GM12878 (cell line): ENCODE data around the gene CDK11A. TPM values are rescaled to one million over a fixed set of nuclear protein-coding genes. Genes with fewer than 3 reads are reported as not detected.

Experiments used
- ATAC-seq: fragments of 200-7000 bp; cut with Tn5 transposase; 3 replicates; pipeline ENCODE4 v1.9.1; 2020; ENCODE audit warnings: mild to moderate bottlenecking, moderate library complexity
- BruUV-seq: library from RNA; stranded (reverse); fragments of 400-500 nt; replicated peaks from 2 replicates; lab custom pipeline; 2021; lab: Mats Ljungman, UMichigan
- CTCF ChIA-PET: fragments of 300-600 bp; sonication (Branson Sonifier 250); formaldehyde crosslinking; extraction: SDS; loops from one replicate; lab custom pipeline; 2021; ENCODE audit warnings: inconsistent platforms; lab: Yijun Ruan, JAX
- POLR2A ChIA-PET: fragments of 350-600 bp; formaldehyde crosslinking; extraction: SDS; loops from one replicate; lab custom pipeline; 2021; ENCODE audit warnings: inconsistent platforms; lab: Charles Lee
- RAD21 ChIA-PET: fragments of 300-600 bp; sonication (Branson Sonifier 250); formaldehyde crosslinking; loops from one replicate; lab custom pipeline; 2023; ENCODE audit warnings: antibody characterized with exemption; ENCODE audit not compliant: unreplicated experiment; lab: Charles Lee
- SMC1A ChIA-PET: fragments of 300-600 bp; sonication (Branson Sonifier 250); formaldehyde crosslinking; loops from one replicate; lab custom pipeline; 2023; ENCODE audit not compliant: unreplicated experiment, uncharacterized antibody; lab: Charles Lee
- DNase-seq: peaks from one replicate; pipeline ENCODE4 v3.0.0-alpha.2; 2011; ENCODE audit warnings: low read depth, low spot score
- FAIRE-seq: peaks from 3 replicates; lab custom pipeline; 2011; peaks lifted over from hg19 to GRCh38; lab: Jason Lieb, UNC
- H2AFZ ChIP-seq: 2 replicates; pipeline ENCODE4 v1.6.0; 2011; ENCODE audit warnings: low read depth, low read length, control low read depth; ENCODE audit not compliant: control insufficient read depth
- H3K27ac ChIP-seq: 2 replicates; pipeline ENCODE4 v1.5.1; 2011; ENCODE audit warnings: control low read depth; ENCODE audit not compliant: control insufficient read depth, insufficient read depth
- H3K27me3 ChIP-seq, 2 experiments: replicated peaks in 1 of 2; 2 replicates each; pipeline versions ENCODE4 v1.6.0 to v1.6.1; 2011; ENCODE audit warnings: low read length in 1 of 2; ENCODE audit not compliant: control insufficient read depth in 2 of 2, insufficient read depth in 2 of 2
- H3K36me3 ChIP-seq, 2 experiments: 2 replicates each; pipeline ENCODE4 v1.5.1; 2011; ENCODE audit warnings: low read length in 1 of 2; ENCODE audit not compliant: control insufficient read depth in 2 of 2, insufficient read depth in 2 of 2
- H3K4me1 ChIP-seq: 2 replicates; pipeline ENCODE4 v1.6.1; 2011; ENCODE audit warnings: mild to moderate bottlenecking, low read length, moderate library complexity, mixed read lengths; ENCODE audit not compliant: control insufficient read depth, insufficient read depth
- H3K4me2 ChIP-seq: 2 replicates; pipeline ENCODE4 v1.6.0; 2011; ENCODE audit warnings: control low read depth; ENCODE audit not compliant: control insufficient read depth, insufficient read depth
- H3K4me3 ChIP-seq: fragments of 200-600 bp; sonication (generic); 2 replicates; pipeline ENCODE4 v1.5.1; 2016
- H3K79me2 ChIP-seq: 2 replicates; pipeline ENCODE4 v1.6.0; 2011; ENCODE audit warnings: low read length; ENCODE audit not compliant: control insufficient read depth, insufficient read depth
- H3K9ac ChIP-seq: 2 replicates; pipeline ENCODE4 v1.8.0; 2011; ENCODE audit warnings: low read length, control low read depth, mixed read lengths; ENCODE audit not compliant: control insufficient read depth, insufficient read depth
- H3K9me3 ChIP-seq: replicated peaks from 3 replicates; pipeline ENCODE4 v1.5.1; 2011; ENCODE audit warnings: mild to moderate bottlenecking, low read length; ENCODE audit not compliant: control insufficient read depth, insufficient read depth
- H4K20me1 ChIP-seq: 2 replicates; pipeline ENCODE4 v1.6.0; 2011; ENCODE audit not compliant: control insufficient read depth, insufficient read depth
- ASH2L ChIP-seq: fragments of 300-600, 200-600 bp; sonication (generic); IDR thresholded peaks from 2 replicates; pipeline ENCODE4 v1.6.1; 2017; ENCODE audit warnings: low read depth, mild to moderate bottlenecking, borderline replicate concordance
- BMI1 ChIP-seq: fragments of 450-650 bp; IDR thresholded peaks from 2 replicates; pipeline ENCODE4 v1.6.1; 2016; ENCODE audit warnings: mild to moderate bottlenecking, moderate library complexity, borderline replicate concordance
- CBFB ChIP-seq: IDR thresholded peaks from 2 replicates; pipeline ENCODE4 v1.6.1; 2016; ENCODE audit warnings: antibody characterized with exemption, low read depth
- EED ChIP-seq: sonication (generic); IDR thresholded peaks from 2 replicates; pipeline ENCODE4 v1.6.1; 2016; ENCODE audit warnings: antibody characterized with exemption, low read depth
- EZH2 ChIP-seq: IDR thresholded peaks from 2 replicates; pipeline ENCODE4 v1.6.1; 2012; ENCODE audit warnings: low read depth, mild to moderate bottlenecking, control low read depth, inconsistent platforms, low read length, borderline replicate concordance; ENCODE audit not compliant: control insufficient read depth
- MXI1 ChIP-seq: fragments of 150-350 bp; IDR thresholded peaks from 2 replicates; pipeline ENCODE4 v1.6.1; 2011; ENCODE audit warnings: low read depth, mild to moderate bottlenecking, inconsistent platforms, low read length, improper control_type of control experiment
- NFIC ChIP-seq: IDR thresholded peaks from 2 replicates; pipeline ENCODE4 v1.6.1; 2012; ENCODE audit warnings: low read depth, mild to moderate bottlenecking, inconsistent platforms, low read length, moderate library complexity
- NFXL1 ChIP-seq: fragments of 450-650 bp; IDR thresholded peaks from 2 replicates; pipeline ENCODE4 v1.6.1; 2017; ENCODE audit warnings: antibody characterized with exemption, mild to moderate bottlenecking, borderline replicate concordance
- POLR2AphosphoS5 ChIP-seq: IDR thresholded peaks from 2 replicates; pipeline ENCODE4 v1.6.1; 2011; ENCODE audit warnings: mild to moderate bottlenecking, low read length, inconsistent platforms
- SIN3A ChIP-seq: IDR thresholded peaks from 2 replicates; pipeline ENCODE4 v1.6.1; 2012; ENCODE audit warnings: low read depth, low read length, improper control_type of control experiment
- SMARCA5 ChIP-seq: fragments of 450-650 bp; IDR thresholded peaks from 2 replicates; pipeline ENCODE4 v1.6.1; 2017; ENCODE audit warnings: mild to moderate bottlenecking
- SP1 ChIP-seq: IDR thresholded peaks from one replicate; pipeline ENCODE4 v1.6.1; 2011; ENCODE audit warnings: low read depth, low read length
- ZBTB11 ChIP-seq: fragments of 450-650 bp; formaldehyde crosslinking; IDR thresholded peaks from 2 replicates; pipeline ENCODE4 v1.5.0; 2022; ENCODE audit warnings: mild to moderate bottlenecking, missing genetic modification characterization
- WGBS: methylation state at CpG from one replicate; pipeline ENCODE4 v1.1.6; 2016; ENCODE audit warnings: low lambda C conversion rate; ENCODE audit not compliant: insufficient replicate concordance, insufficient coverage; ENCODE audit errors: missing lambda C conversion rate; 5-methylcytosine and 5-hydroxymethylcytosine counted together
- in situ Hi-C: fragments of 300-500 bp; cut with MboI; formaldehyde crosslinking; loops from 9 replicates; pipeline ENCODE4 v1.14.3; 2018; ENCODE audit warnings: mixed read lengths
- intact Hi-C: fragments of 100-400 bp; cut with micrococcal nuclease; formaldehyde crosslinking; loops from one replicate; pipeline ENCODE4 v1.14.2; 2022; ENCODE audit not compliant: unreplicated experiment
- polyA plus RNA-seq, 11 experiments: library from polyadenylated mRNA; depleted of rRNA in 4 of 11; unstranded in 6 of 11; stranded (reverse) in 5 of 11; fragments of >200 nt; fragmentation: Nextera tagmentation in 4 of 11; fragmentation: Illumina TruSeq in 1 of 11; extraction: Ambion mirVana in 4 of 11; extraction: Trizol in 1 of 11; gene quantifications; 1 replicate in 1 of 11; 2 replicates in 10 of 11; pipeline versions ENCODE4 v1.2.1 to v1.2.3, GENCODE V29; 2011 to 2016; ENCODE audit warnings: inconsistent platforms in 2 of 11, missing spikeins in 2 of 11, low read depth in 1 of 11
- total RNA-seq, 4 experiments: library from RNA; depleted of rRNA in 3 of 4; stranded (reverse); fragments of >200 nt in 3 of 4; fragmentation: Illumina TruSeq in 1 of 4; extraction: Trizol in 1 of 4; gene quantifications; 2 replicates each; pipeline versions ENCODE4 v1.2.1 to v1.2.3, GENCODE V29; 2013 to 2021

Gene CDK11A
- total and polyA plus RNA-seq, 10 of the 15 experiments (the other 5 are each of a cell fraction or from before 2014, with no cell fraction given), result 5.1 to 46.0 (median 25.9) TPM

GRCh38 chr1:1677718-1678580 is 46.2 kb downstream of the CDK11A start:
- no peaks in the 10 kb centered on the region for H3K9me3 ChIP-seq
- WGBS, result 2% methylated on average over 38 of the region's 39 CpGs
- in situ Hi-C loops (no loop called here), intact Hi-C loops (no loop called here)
- peak overlapping the region; percentile 56 for H3K9ac ChIP-seq
- H3K79me2 ChIP-seq, result peaks cover 13% of the 10 kb centered on the region
- peak overlapping the region; percentile 94 for H3K27ac ChIP-seq
- ChIA-PET POLR2A (interaction anchor here (0.7 to 1.4 kb wide), 6 partner anchors 12 to 214 kb away, joined by 3 to 6 read pairs (median 4); no protein-coding TSS in a partner anchor), SMC1A (interaction anchor here (0.8 to 2.2 kb wide), 2 partner anchors 8 to 214 kb away, joined by 4 to 10 read pairs; no protein-coding TSS in a partner anchor), RAD21 (interaction anchor here (0.6 to 2.0 kb wide), 7 partner anchors 9 to 340 kb away, joined by 3 to 8 read pairs (median 3); partner anchors contain the start of gene MIB2), CTCF (interaction anchor here (0.6 to 2.4 kb wide), 10 partner anchors 9 to 231 kb away, joined by 3 to 13 read pairs (median 4); partner anchors contain the start of gene CDK11A)
- ATAC-seq (peak; percentile 75), FAIRE-seq (peak; percentile 54), DNase-seq (peak; percentile 86)
- no TSS peak for BruUV-seq
- H3K36me3 ChIP-seq, result peaks cover 0 to 3% of the 10 kb centered on the region in 2 experiments; a peak in 1 of 4 replicates
- peak overlapping the region; percentile 81 for H3K4me2 ChIP-seq
- H3K4me3 ChIP-seq, result peak overlapping the region; percentile 55; the same call in 1 of the 2 replicates
- H4K20me1 ChIP-seq, result no peaks in the 10 kb centered on the region
- peak overlapping the region; percentile 60 for H2AFZ ChIP-seq
- H3K27me3 ChIP-seq, result no peaks in the 10 kb centered on the region
- H3K4me1 ChIP-seq, result peaks cover 24% of the 10 kb centered on the region
- TF ChIP-seq BMI1 (peak; percentile 34; the same call in 1 of the 2 replicates), EZH2 (no peak), EED (peak; percentile 93), SMARCA5 (peak; percentile 52; the same call in 1 of the 2 replicates), SIN3A (0 out of 2 replicates have a peak, but pooled peaks have one; percentile 39), ZBTB11 (CRISPR knock-in tag) (no peak), NFXL1 (no peak), SP1 (peak; percentile 64), NFIC (peak; percentile 78), POLR2AphosphoS5 (peak; percentile 72), CBFB (peak; percentile 38; the same call in 1 of the 2 replicates), ASH2L (0 out of 2 replicates have a peak, but pooled peaks have one; percentile 59), MXI1 (peak; percentile 52; the same call in 1 of the 2 replicates)
